H1 (cell line): ENCODE measurements around the gene GALNT11. TPM values are rescaled to one million over a fixed set of nuclear protein-coding genes. Genes with fewer than 3 reads are reported as not detected.

Experiments
- SAP30 ChIP-seq: fragments of 300-600 bp; sonication (generic); IDR thresholded peaks from 2 replicates; pipeline ENCODE4 v1.7.1; 2012; ENCODE audit warnings: low read length, moderate library complexity, mild to moderate bottlenecking, inconsistent platforms; ENCODE audit not compliant: insufficient read depth, insufficient replicate concordance
- polyA plus RNA-seq, 7 experiments: library from polyadenylated mRNA; depleted of rRNA in 3 of 7; stranded (reverse) in 5 of 7; unstranded in 2 of 7; fragments of >200 nt in 5 of 7; fragments of 200-250 nt in 2 of 7; gene quantifications; 1 replicate in 5 of 7; 2 replicates in 1 of 7; 4 replicates in 1 of 7; pipeline versions ENCODE4 v1.2.1 to v1.2.3, GENCODE V29; 2011 to 2013; ENCODE audit warnings: missing spikeins in 2 of 7, mixed read lengths in 2 of 7
- total RNA-seq: library from RNA; stranded (reverse); fragmentation: NEBNext Ultra II Directional; extraction: Animal tissue kit (Norgen Biotek cat#: 25700); gene quantifications from 2 replicates; pipeline ENCODE4 v1.2.1, GENCODE V29; 2021

Gene GALNT11
- total and polyA plus RNA-seq, 2 of the 8 experiments (the other 6 are each of a cell fraction or from before 2014, with no cell fraction given) = 20.5 to 23.2 TPM

- TF ChIP-seq SAP30 = no peak
Observed at GRCh38 chr7:152093717-152094116, 68.2 kb downstream of the GALNT11 start (continued).
